Left forelimb (tissue), 1 donor: ENCODE measurements around the gene COL19A1.

Source experiments
- DNase-seq: peaks from one replicate; pipeline ENCODE4 v3.0.0-alpha.2; 2018; ENCODE audit warnings: low spot score

The COL19A1 gene

DNA sequence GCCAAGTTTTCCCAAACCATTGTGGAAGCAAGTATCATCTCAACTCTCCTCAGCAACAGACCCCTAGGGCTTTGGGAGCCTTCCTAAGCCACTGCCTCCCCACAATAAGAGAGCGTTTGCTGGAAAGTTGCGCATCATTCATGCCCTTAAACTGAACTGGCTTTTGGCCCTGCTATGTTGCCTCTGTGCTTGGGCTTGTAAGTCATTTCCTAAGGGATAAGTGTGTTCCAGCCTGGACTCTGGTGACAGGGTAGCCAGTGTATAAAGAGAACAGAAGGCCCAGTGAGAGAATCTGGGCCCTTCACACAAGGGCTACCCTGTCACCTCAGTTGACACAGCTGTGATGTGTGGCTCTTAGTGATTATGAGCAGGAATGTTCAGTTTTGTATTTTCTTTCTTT, 358.7 kb downstream of the COL19A1 start:
- no peak for DNase-seq

DNA sequence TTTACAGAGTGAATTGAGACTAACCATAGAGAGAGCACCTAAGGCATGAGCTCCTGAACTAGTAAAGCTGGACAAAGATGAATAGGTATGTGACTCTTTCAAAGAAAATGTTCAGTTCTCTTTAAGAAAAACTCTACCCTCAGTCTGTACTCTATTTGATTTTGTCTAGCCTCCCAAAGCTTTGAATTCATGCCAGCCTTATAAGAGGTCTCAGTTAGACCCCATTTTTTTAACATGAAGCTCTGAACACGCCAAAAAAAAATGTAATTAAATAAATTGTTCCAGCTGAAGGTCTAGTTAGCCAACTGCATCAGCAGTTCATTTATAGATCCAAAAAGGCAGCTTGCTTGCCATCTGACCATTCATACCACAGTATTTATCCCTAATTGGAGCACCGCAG, 365.0 kb downstream of the COL19A1 start:
- DNase-seq, result no peak

DNA sequence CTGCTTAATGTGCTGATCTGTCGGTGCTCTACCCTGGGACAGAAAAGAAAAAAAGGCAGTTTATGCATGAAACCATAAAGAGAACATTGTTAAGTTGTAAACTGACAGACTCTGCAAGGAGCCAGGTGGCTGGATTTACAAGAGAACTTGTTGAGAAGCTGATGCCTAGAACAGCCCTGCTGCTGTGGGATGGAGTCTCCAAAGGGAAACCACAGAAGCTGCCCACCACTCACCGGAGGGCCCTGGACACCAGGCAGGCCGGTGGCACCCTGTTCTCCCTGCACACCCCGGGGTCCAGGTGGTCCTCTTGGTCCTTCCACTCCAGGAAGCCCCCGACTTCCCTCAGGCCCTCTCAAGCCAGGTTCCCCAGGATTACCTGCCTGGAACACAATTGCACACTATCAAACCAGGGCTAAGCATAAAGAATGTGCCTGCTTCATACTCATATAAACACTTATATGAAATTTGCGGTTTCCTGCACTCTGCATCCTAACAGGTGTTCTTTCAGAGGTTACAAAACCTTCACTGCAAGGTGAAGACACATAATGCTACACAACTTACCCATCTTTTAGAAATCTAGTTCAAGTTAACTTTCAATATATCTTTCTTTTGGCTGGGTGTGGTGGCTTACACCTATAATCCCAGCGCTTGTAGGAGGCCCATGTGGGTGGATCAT, 368.3 kb downstream of the COL19A1 start:
- DNase-seq, result no peak

DNA sequence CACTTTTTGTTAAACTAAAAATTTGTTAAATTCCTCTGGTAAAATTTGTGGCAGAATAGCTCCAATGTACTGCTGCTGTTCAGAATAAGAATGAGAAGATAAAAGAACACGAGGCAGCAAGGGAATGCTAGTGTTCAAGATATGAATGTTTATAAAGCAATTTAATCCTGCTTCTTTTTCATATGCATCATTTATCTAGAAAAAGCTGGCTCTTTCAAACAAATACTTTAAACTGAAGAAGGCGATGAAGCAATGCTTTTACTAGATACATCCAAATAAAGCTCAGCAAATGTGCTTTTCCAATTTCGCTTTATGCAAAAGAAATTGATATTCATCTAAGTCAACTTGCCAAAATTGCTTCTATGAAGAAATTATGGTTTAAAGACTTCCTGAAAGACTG, 370.0 kb downstream of the COL19A1 start:
- no peak for DNase-seq

DNA sequence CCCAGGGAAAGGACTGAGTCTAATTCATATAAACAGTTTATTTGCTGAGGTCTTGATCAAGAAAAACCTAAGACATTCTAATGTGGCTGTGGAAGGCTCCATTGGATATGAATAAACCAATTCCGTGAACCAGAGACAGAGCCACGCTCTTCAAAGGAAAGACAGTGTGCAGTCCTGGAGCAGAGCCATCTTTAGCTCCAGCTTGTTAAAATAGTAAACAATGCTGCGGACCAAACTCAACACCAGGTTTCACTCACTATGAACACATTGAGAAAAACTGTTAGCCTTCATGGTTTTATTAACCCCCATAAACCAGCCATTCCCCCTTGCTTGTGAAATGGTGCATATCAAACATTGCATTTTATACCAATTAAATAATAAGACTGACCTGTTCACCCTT, 374.7 kb downstream of the COL19A1 start:
- no peak for DNase-seq

DNA sequence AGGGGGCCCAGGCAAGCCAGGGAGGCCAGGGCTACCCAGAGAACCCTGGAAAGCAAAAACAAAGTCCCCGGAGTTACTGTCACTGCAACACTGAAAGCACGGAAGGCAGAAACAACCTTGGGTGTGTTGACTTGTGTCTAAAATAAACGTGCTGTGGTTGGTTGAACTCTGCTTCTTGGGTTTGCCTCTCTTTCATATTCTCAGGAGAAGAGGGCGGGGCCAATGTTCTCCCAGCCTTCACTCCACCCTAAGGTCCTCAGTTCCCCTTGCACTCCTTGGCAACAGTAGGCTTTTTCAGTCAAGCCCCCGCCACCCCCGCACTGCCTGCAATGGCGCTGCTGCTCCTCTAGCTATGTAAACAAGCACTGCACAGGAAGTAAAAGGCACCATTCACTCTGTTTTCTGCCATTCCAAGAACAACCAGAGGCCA, 375.6 kb downstream of the COL19A1 start:
- no peak for DNase-seq

DNA sequence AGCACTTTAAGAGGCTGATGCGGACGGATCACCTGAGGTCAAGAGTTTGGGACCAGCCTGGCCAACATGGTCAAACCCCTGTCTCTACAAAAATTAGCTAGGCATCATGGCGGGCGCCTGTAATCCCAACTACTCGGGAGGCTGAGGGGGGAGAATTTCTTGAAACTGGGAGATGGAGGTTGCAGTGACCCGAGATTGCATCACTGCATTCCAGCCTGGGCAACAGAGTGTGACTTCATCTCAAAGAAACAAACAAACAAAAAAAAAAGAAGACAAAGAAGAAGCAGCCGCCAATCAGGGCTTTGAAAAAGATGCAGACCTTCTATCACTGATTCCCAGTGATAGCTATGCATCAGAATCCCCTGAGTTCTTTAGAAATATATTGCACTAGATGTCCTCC, 379.8 kb downstream of the COL19A1 start:
- no peak for DNase-seq

DNA sequence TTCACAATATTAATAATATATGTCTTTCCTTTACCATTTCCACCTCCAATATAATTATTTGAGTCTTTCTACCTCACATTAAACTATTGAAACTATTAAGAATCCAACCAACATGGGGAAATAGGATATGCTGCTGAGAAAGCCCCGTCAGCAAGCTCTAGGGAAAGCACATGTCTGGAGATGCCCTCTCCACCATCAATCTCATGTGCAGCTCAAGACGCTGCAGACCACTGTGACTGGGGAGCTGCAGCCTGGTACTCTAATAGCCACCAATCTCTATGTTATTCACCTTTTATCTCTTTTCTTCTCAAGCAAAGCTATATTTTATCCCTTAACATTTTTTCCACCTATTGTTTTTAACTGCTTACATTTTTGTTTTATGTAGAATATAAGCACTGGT, 386.2 kb downstream of the COL19A1 start:
- no peak for DNase-seq

DNA sequence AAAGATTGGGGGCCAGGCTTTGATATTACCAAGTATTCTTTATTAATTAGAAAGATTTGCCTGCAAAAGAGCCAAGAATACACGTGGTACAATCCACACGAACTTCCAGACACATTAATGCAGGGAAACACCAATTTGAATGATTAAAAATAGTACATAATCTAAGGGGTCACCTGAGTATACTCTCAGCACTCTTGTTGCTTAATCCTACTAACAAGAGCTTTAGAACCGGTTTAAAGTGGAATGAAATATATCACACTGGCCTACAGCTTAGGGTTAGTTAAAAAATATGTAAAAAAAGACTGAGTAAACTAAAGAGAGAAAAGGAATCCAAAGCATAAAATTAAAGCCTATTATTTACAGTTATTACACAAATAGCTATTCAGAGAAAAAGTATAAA, 387.6 kb downstream of the COL19A1 start:
- DNase-seq, result no peak

DNA sequence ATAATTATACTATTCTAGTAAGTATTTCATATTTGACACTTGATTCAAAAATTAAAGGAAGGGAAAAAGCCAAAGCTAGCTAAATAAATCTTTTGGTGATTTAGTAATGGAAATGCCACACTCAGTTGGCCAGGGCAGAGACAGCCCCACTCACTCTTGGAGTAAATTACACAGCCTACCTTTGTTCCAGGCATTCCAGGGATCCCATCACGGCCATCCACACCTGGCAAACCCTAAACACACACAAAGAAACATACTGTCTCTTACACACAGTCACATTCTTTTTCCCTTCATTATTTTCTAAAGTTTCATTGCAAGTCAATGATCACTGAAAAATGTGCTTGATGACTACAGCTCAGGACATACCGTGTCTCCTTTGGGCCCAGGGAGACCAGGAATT, 388.4 kb downstream of the COL19A1 start:
- no peak for DNase-seq

DNA sequence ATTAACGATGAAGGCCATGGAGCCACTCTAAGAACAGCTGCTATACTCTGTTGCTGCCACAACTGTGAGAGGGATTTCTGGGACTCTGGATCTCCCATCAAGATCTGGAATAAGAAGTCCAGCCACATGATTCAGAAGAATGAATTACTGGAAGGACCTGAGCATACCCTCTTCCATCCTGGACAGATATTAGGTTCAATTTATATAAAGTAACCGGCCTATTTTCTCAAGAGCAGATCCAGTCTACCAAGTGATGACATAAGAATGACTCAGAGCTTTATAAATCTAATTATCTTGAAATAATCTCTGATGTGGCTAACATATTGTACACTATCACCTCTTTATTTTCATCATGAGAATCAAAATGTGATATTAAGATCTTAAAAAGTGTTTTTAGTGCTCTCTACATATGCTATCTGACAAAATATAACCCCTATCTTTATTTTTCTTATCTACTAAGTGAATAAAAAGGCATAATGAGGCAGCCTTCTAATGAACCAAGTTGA, 391.5 kb downstream of the COL19A1 start:
- DNase-seq, result no peak

DNA sequence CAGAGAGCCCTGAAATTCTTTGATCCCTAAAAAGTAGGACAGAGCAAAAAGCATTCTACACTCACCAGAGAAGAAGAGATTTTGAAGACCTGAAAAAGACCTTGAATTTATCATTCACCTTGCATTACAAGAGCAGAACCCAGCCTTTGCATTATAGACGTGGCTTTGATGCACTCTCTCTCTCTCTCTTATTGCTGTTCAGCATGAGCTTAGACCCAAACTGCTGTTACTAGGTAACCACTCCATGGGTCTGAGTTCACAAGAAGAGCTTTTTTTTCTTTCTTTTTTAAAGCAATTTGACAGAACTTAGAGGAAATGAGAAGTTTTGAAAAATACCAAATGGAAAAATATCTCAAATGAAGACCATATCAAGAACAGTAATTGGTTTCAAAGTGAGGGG, 392.1 kb downstream of the COL19A1 start:
- no peak for DNase-seq
